Measurements from ENCODE around the gene HS2ST1. TPM values are rescaled to one million over a fixed set of nuclear protein-coding genes. Genes with fewer than 3 reads are reported as not detected.

The HS2ST1 gene
- total RNA-seq, 1 experiment from 2014 or later, result 57.2 TPM

DNA sequence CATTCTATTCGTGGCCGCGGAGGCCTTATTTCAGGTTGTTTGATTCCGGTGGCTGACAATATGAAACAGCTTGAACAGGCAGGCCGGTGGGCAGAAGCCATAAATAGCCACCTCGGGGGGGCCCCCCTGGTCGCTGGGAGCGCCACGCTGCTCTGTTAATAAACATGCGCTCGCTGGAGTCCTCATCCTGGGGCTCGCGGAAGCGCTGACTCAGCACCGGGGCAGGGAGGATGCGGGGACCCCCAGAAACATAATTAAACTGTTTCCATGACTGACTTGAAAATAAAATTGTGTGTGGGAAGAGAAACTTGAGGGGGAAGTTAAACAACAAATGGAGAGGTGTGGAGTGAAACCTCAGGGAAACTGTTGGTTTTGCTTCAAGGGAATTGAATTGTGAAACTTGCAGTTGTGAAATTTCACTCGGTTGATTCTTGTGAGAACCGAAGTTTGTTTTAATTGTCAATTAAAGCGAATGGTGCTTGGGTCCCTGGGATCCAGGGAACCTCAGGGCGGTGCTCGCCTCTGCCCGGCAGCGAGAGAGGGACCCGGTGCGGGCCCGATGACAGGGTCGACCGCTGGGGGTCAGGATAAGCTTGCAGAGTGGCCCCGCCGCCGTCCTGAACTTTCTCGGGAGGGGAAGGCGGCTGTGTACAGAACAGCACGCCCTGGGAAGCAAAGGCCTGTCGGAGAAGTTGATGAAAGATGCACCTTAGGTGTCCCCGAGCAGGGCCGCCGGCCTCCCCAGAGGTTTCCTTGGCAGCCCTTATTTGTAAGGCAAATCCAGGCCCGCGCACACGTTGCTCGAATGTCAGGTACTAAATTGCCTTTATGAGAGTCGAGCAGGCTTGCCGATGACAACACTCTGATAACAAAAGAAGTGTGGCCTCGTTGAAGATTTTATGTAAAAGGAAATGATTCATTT is 237.3 kb downstream of the HS2ST1 start:
- intact Hi-C loops (cut with micrococcal nuclease; ENCODE audit: unreplicated experiment), result no loop called here
- no peaks in the 10 kb centered on the region for H3K27me3 Mint-ChIP-seq (ENCODE audit: insufficient read depth, unreplicated experiment)

DNA sequence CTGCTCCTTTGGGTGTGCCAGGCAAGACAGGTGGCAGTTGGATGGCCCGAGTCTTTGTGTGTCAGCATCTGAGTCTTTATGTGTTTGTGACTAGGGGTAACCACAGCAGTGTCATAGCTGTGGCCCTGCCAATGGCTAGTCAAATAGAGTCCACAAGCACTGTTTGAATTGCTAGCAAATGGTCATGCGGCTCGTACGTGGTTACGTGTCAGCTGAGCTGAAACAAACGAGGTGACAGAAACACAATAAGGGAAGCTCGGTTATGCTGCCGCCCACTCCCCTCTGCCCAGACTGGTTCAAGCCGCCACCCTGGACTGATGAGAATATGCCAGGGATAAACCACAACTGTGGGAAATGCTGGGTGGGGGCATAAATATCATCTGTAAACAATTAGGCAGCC is 239.9 kb downstream of the HS2ST1 start:
- DNase-seq, result no peak
- no peaks in the 10 kb centered on the region for H3K36me3 Mint-ChIP-seq (ENCODE audit: insufficient read depth, unreplicated experiment)
- no peak overlapping the region for H3K4me3 Mint-ChIP-seq (ENCODE audit: unreplicated experiment)
- no peaks in the 10 kb centered on the region for H3K4me1 ChIP-seq
- TF ChIP-seq, protein P1, sequence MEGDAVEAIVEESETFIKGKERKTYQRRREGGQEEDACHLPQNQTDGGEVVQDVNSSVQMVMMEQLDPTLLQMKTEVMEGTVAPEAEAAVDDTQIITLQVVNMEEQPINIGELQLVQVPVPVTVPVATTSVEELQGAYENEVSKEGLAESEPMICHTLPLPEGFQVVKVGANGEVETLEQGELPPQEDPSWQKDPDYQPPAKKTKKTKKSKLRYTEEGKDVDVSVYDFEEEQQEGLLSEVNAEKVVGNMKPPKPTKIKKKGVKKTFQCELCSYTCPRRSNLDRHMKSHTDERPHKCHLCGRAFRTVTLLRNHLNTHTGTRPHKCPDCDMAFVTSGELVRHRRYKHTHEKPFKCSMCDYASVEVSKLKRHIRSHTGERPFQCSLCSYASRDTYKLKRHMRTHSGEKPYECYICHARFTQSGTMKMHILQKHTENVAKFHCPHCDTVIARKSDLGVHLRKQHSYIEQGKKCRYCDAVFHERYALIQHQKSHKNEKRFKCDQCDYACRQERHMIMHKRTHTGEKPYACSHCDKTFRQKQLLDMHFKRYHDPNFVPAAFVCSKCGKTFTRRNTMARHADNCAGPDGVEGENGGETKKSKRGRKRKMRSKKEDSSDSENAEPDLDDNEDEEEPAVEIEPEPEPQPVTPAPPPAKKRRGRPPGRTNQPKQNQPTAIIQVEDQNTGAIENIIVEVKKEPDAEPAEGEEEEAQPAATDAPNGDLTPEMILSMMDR (IDR thresholded peaks at IDR 0.05; ENCODE audit: insufficient read depth in 1 of 2, low read depth in 1 of 2, low read length in 1 of 2, severe bottlenecking in 1 of 2, unreplicated experiment in 1 of 2), result no peak
- POLR2A ChIA-PET, result no interaction called here
- H3K4me1 Mint-ChIP-seq (ENCODE audit: low read depth, unreplicated experiment), result no peaks in the 10 kb centered on the region
- CTCF ChIA-PET, result no interaction called here
- intact Hi-C loops (cut with micrococcal nuclease; ENCODE audit: unreplicated experiment), result no loop called here
- H3K27me3 ChIP-seq (replicated peaks; ENCODE audit: control insufficient read depth, insufficient read depth, low read length), result no peaks in the 10 kb centered on the region
- no peak overlapping the region for H3K4me3 ChIP-seq (ENCODE audit: low read depth, low read length)
- H3K9me3 Mint-ChIP-seq (ENCODE audit: unreplicated experiment), result no peaks in the 10 kb centered on the region
- no peaks in the 10 kb centered on the region for H3K27me3 Mint-ChIP-seq (ENCODE audit: insufficient read depth, unreplicated experiment)
- H3K27ac Mint-ChIP-seq (ENCODE audit: unreplicated experiment), result no peak overlapping the region
- H3K36me3 ChIP-seq (ENCODE audit: control insufficient read depth, insufficient read depth, low read length), result no peaks in the 10 kb centered on the region
- H3K9me3 ChIP-seq, result no peaks in the 10 kb centered on the region
- BruUV-seq (replicated peaks), result no TSS peak

More for the DNA sequence above, 237.3 kb downstream of the HS2ST1 start:
- POLR2A ChIA-PET, result no interaction called here
- Mint-ChIP-seq H3K4me3 (ENCODE audit: unreplicated experiment) (no peak overlapping the region), H3K9me3 (ENCODE audit: unreplicated experiment) (no peaks in the 10 kb centered on the region), H3K27ac (ENCODE audit: unreplicated experiment) (no peak overlapping the region), H3K4me1 (ENCODE audit: low read depth, unreplicated experiment) (no peaks in the 10 kb centered on the region), H3K36me3 (ENCODE audit: insufficient read depth, unreplicated experiment) (no peaks in the 10 kb centered on the region)
- no TSS peak for BruUV-seq (replicated peaks)
- no peaks in the 10 kb centered on the region for H3K36me3 ChIP-seq (ENCODE audit: control insufficient read depth, insufficient read depth, low read length)
- H3K4me1 ChIP-seq, result no peaks in the 10 kb centered on the region
- TF ChIP-seq, protein P1 (IDR thresholded peaks at IDR 0.05; ENCODE audit: insufficient read depth in 1 of 2, low read depth in 1 of 2, low read length in 1 of 2, severe bottlenecking in 1 of 2, unreplicated experiment in 1 of 2), result no peak
- H3K4me3 ChIP-seq (ENCODE audit: low read depth, low read length), result no peak overlapping the region
- no peaks in the 10 kb centered on the region for H3K27me3 ChIP-seq (replicated peaks; ENCODE audit: control insufficient read depth, insufficient read depth, low read length)
- no peak for DNase-seq
- CTCF ChIA-PET, result no interaction called here
- H3K9me3 ChIP-seq, result no peaks in the 10 kb centered on the region

DNA sequence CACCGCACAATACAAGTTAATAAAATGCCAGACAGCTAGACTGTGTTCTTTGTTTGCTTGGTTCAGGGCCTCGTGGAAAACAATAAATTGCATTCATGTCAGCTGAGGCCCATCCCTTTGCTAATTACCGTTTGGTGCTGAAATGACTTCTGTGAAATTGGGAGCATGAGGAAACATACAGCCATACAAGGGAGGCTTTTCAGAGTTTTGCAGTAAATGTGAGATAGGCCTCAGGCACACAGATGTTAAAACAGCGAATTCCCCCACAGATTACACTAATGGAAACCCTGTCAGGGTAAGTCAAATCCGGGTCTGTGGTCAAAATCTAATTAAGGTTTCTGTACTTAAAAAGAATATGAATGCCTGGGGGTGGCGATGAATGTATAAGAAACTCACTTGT is 240.7 kb downstream of the HS2ST1 start:
- Mint-ChIP-seq H3K4me3 (ENCODE audit: unreplicated experiment) (no peak overlapping the region), H3K27me3 (ENCODE audit: insufficient read depth, unreplicated experiment) (no peaks in the 10 kb centered on the region), H3K4me1 (ENCODE audit: low read depth, unreplicated experiment) (no peaks in the 10 kb centered on the region), H3K9me3 (ENCODE audit: unreplicated experiment) (no peaks in the 10 kb centered on the region), H3K27ac (ENCODE audit: unreplicated experiment) (no peak overlapping the region), H3K36me3 (ENCODE audit: insufficient read depth, unreplicated experiment) (no peaks in the 10 kb centered on the region)
- no TSS peak for BruUV-seq (replicated peaks)
- CTCF ChIA-PET, result no interaction called here
- POLR2A ChIA-PET, result no interaction called here
- Histone ChIP-seq H3K4me3 (ENCODE audit: low read depth, low read length) (no peak overlapping the region), H3K9me3 (no peaks in the 10 kb centered on the region), H3K27me3 (replicated peaks; ENCODE audit: control insufficient read depth, insufficient read depth, low read length) (no peaks in the 10 kb centered on the region), H3K36me3 (ENCODE audit: control insufficient read depth, insufficient read depth, low read length) (no peaks in the 10 kb centered on the region), H3K4me1 (no peaks in the 10 kb centered on the region)
- DNase-seq, result no peak
- TF ChIP-seq, protein P1 (IDR thresholded peaks at IDR 0.05; ENCODE audit: insufficient read depth in 1 of 2, low read depth in 1 of 2, low read length in 1 of 2, severe bottlenecking in 1 of 2, unreplicated experiment in 1 of 2), result no peak
- intact Hi-C loops (cut with micrococcal nuclease; ENCODE audit: unreplicated experiment), result no loop called here

All from Caco-2 (cell line).